Fibroblast of skin of left biceps (primary cell): ENCODE results near the gene MN1.
A peak's percentile ranks its signal among the peaks of the same experiment; 100 is the strongest.
"Not testable (repeated sequence)": the region's sequence is repeated elsewhere in the genome, so short reads cannot be mapped to it uniquely, and the experiment has no call there.

Source experiments
- DNase-seq, 2 experiments: peaks; one replicate each; pipeline ENCODE4 v3.0.0-alpha.2; 2013; ENCODE audit warnings: low read depth in 2 of 2

The MN1 gene

GRCh38 chr22:27761665-27762064, 39.9 kb downstream of the MN1 start:
- DNase-seq: no peak

GRCh38 chr22:27761000-27761399, 40.6 kb downstream of the MN1 start:
- DNase-seq: no peak

- DNase-seq: no peak
Measured at GRCh38 chr22:27760474-27760873, 41.1 kb downstream of the MN1 start.

GRCh38 chr22:27757928-27758525, 43.5 kb downstream of the MN1 start:
- no peak for DNase-seq

GRCh38 chr22:27756212-27756660, 45.3 kb downstream of the MN1 start:
- no peak for DNase-seq

- DNase-seq: no peak
Measured at GRCh38 chr22:27755521-27756211, 45.9 kb downstream of the MN1 start.

- DNase-seq: no peak
Measured at GRCh38 chr22:27754888-27755480, 46.6 kb downstream of the MN1 start.

GRCh38 chr22:27754247-27754887, 47.2 kb downstream of the MN1 start:
- no peak for DNase-seq

- DNase-seq: no peak
Measured at GRCh38 chr22:27752771-27753170, 48.8 kb downstream of the MN1 start.

- no peak for DNase-seq
Measured at GRCh38 chr22:27752141-27752540, 49.4 kb downstream of the MN1 start.

GRCh38 chr22:27751277-27752070, 50.1 kb downstream of the MN1 start:
- DNase-seq: no peak

- no peak for DNase-seq
Measured at GRCh38 chr22:27750584-27751265, 50.8 kb downstream of the MN1 start.

- no peak for DNase-seq
Measured at GRCh38 chr22:27749597-27750225, 51.8 kb downstream of the MN1 start.

GRCh38 chr22:27748751-27749191, 52.8 kb downstream of the MN1 start:
- peak; percentile 36 to 38 for DNase-seq

GRCh38 chr22:27748349-27748748, 53.2 kb downstream of the MN1 start:
- DNase-seq: no peak

GRCh38 chr22:27747396-27748221, 53.9 kb downstream of the MN1 start:
- DNase-seq: no peak

GRCh38 chr22:27746918-27747317, 54.6 kb downstream of the MN1 start:
- DNase-seq: no peak

GRCh38 chr22:27745809-27746208, 55.7 kb downstream of the MN1 start:
- no peak for DNase-seq

GRCh38 chr22:27745154-27745553, 56.4 kb downstream of the MN1 start:
- no peak for DNase-seq

- not testable (repeated sequence) for DNase-seq
Measured at GRCh38 chr22:27744078-27744477, 57.5 kb downstream of the MN1 start.
